ENCODE results near the gene NCAPH2.

GRCh38 chr22:50487290-50488005 lies 20.6 kb upstream of the NCAPH2 start:
- TF ChIP-seq ELF4 (IDR thresholded peaks at IDR 0.05) (no peak), SP1 (IDR thresholded peaks at IDR 0.05) (no peak), L3MBTL2 (conservative IDR thresholded peaks at IDR 0.05) (no peak), TARDBP (IDR thresholded peaks at IDR 0.05) (no peak), ZNF384 (IDR thresholded peaks at IDR 0.05) (no peak)
